Natural killer cell (primary cell): ENCODE measurements around the gene ANKFY1. TPM values are rescaled to one million over a fixed set of nuclear protein-coding genes. Genes with fewer than 3 reads are reported as not detected.

ENCODE experiments used
- ATAC-seq, 3 donors: fragments of 150-1000 bp in 2 of 3; fragments of 200-7000 bp in 1 of 3; cut with Tn5 transposase; 1 replicate in 1 of 3; 2 replicates in 2 of 3; pipeline ENCODE4 v1.10.0; 2021; ENCODE audit warnings: mild to moderate bottlenecking in 2 of 3, moderate library complexity in 2 of 3
- DNase-seq, 2 donors: peaks; one replicate each; pipeline versions ENCODE4 v3.0.0 to v3.0.0-alpha.2; 2013 to 2021; ENCODE audit warnings: mixed read lengths in 1 of 2
- H3K27ac ChIP-seq: one replicate; pipeline ENCODE4 v1.5.1; 2013; ENCODE audit warnings: mild to moderate bottlenecking, low read length
- H3K27me3 ChIP-seq: one replicate; pipeline ENCODE4 v1.6.1; 2013; ENCODE audit warnings: low read length; ENCODE audit not compliant: control insufficient read depth, insufficient read depth
- H3K36me3 ChIP-seq: one replicate; pipeline ENCODE4 v1.6.1; 2013; ENCODE audit warnings: low read length; ENCODE audit not compliant: control insufficient read depth, insufficient read depth
- H3K4me1 ChIP-seq: one replicate; pipeline ENCODE4 v1.6.1; 2013; ENCODE audit warnings: low read length; ENCODE audit not compliant: control insufficient read depth, insufficient read depth
- H3K4me3 ChIP-seq: one replicate; pipeline ENCODE4 v1.5.1; 2013; ENCODE audit warnings: low read length
- H3K9me3 ChIP-seq: one replicate; pipeline ENCODE4 v1.6.1; 2013; ENCODE audit warnings: low read length; ENCODE audit not compliant: control insufficient read depth, insufficient read depth
- H3K27ac Mint-ChIP-seq, 2 donors: one replicate each; pipeline ENCODE4 v1.8.0; 2022; ENCODE audit warnings: mild to moderate bottlenecking in 2 of 2, mixed read lengths in 2 of 2, moderate library complexity in 1 of 2
- H3K27me3 Mint-ChIP-seq, 2 donors: one replicate each; pipeline ENCODE4 v1.8.0; 2022; ENCODE audit warnings: low read depth in 2 of 2, mixed read lengths in 2 of 2
- H3K36me3 Mint-ChIP-seq: one replicate; pipeline ENCODE4 v1.8.0; 2022; ENCODE audit warnings: mixed read lengths
- H3K4me1 Mint-ChIP-seq, 2 donors: one replicate each; pipeline ENCODE4 v1.8.0; 2022; ENCODE audit warnings: mixed read lengths in 2 of 2
- H3K4me3 Mint-ChIP-seq: one replicate; pipeline ENCODE4 v1.8.0; 2022; ENCODE audit warnings: mild to moderate bottlenecking, moderate library complexity, mixed read lengths
- H3K9me3 Mint-ChIP-seq, 2 donors: one replicate each; pipeline ENCODE4 v1.8.0; 2022; ENCODE audit warnings: mixed read lengths in 2 of 2
- WGBS: methylation state at CpG from one replicate; pipeline ENCODE4 v1.1.7; 2013; ENCODE audit warnings: missing lambda C conversion rate; ENCODE audit not compliant: insufficient coverage; 5-methylcytosine and 5-hydroxymethylcytosine counted together
- intact Hi-C: fragments of 100-400 bp; cut with micrococcal nuclease; formaldehyde crosslinking; loops from one replicate; pipeline ENCODE4 v1.14.2; 2022
- total RNA-seq, 4 donors: library from RNA; stranded (reverse); fragments of 120-200 nt in 1 of 4; gene quantifications; one replicate each; pipeline versions ENCODE4 v1.2.3 to v1.2.4, GENCODE V29; 2013 to 2022
- TF ChIP-seq, protein P1 (sequence below): fragments of 200-600 bp; IDR thresholded peaks from one replicate; pipeline ENCODE4 v1.8.0; 2022; ENCODE audit warnings: antibody characterized with exemption

Gene ANKFY1
- total RNA-seq, 3 donors from 2014 or later (not counting 1 experiment from before 2014, with no cell fraction given) = 58.4 to 72.4 (median 68.8) TPM

- Histone ChIP-seq H3K27me3 (no peaks in the 10 kb centered on the region), H3K9me3 (no peaks in the 10 kb centered on the region), H3K36me3 (peaks cover 63% of the 10 kb centered on the region), H3K4me1 (no peaks in the 10 kb centered on the region), H3K27ac (no peak overlapping the region), H3K4me3 (no peak overlapping the region)
- H3K27ac Mint-ChIP-seq = no peak overlapping the region
- H3K36me3 Mint-ChIP-seq = no peaks in the 10 kb centered on the region
- H3K4me3 Mint-ChIP-seq = no peak overlapping the region
- peaks cover 5 to 8% of the 10 kb centered on the region in 2 donors for H3K4me1 Mint-ChIP-seq
- TF ChIP-seq, protein P1, sequence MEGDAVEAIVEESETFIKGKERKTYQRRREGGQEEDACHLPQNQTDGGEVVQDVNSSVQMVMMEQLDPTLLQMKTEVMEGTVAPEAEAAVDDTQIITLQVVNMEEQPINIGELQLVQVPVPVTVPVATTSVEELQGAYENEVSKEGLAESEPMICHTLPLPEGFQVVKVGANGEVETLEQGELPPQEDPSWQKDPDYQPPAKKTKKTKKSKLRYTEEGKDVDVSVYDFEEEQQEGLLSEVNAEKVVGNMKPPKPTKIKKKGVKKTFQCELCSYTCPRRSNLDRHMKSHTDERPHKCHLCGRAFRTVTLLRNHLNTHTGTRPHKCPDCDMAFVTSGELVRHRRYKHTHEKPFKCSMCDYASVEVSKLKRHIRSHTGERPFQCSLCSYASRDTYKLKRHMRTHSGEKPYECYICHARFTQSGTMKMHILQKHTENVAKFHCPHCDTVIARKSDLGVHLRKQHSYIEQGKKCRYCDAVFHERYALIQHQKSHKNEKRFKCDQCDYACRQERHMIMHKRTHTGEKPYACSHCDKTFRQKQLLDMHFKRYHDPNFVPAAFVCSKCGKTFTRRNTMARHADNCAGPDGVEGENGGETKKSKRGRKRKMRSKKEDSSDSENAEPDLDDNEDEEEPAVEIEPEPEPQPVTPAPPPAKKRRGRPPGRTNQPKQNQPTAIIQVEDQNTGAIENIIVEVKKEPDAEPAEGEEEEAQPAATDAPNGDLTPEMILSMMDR = no peak
- no peaks in the 10 kb centered on the region for H3K9me3 Mint-ChIP-seq
- intact Hi-C loops = no loop called here
- no peak for ATAC-seq
- DNase-seq = no peak
- 72% methylated on average over 4 of the region's 4 CpGs for WGBS
- H3K27me3 Mint-ChIP-seq = no peaks in the 10 kb centered on the region
Measured at GRCh38 chr17:4119299-4119698, 144.5 kb downstream of the ANKFY1 start.

GRCh38 chr17:4118015-4118743 lies 145.6 kb downstream of the ANKFY1 start:
- ATAC-seq (no peak), DNase-seq (no peak)
- no peak overlapping the region for H3K4me3 Mint-ChIP-seq
- H3K9me3 Mint-ChIP-seq = no peaks in the 10 kb centered on the region
- Histone ChIP-seq H3K4me3 (no peak overlapping the region), H3K9me3 (no peaks in the 10 kb centered on the region), H3K27ac (no peak overlapping the region), H3K4me1 (no peaks in the 10 kb centered on the region), H3K36me3 (peaks cover 67% of the 10 kb centered on the region), H3K27me3 (no peaks in the 10 kb centered on the region)
- intact Hi-C loops = no loop called here
- peaks cover 5 to 8% of the 10 kb centered on the region in 2 donors for H3K4me1 Mint-ChIP-seq
- H3K27ac Mint-ChIP-seq = no peak overlapping the region
- TF ChIP-seq, protein P1 = no peak
- H3K27me3 Mint-ChIP-seq = no peaks in the 10 kb centered on the region
- peaks cover under 1% of the 10 kb centered on the region for H3K36me3 Mint-ChIP-seq
- WGBS = 94% methylated on average over 8 of the region's 8 CpGs

DNA sequence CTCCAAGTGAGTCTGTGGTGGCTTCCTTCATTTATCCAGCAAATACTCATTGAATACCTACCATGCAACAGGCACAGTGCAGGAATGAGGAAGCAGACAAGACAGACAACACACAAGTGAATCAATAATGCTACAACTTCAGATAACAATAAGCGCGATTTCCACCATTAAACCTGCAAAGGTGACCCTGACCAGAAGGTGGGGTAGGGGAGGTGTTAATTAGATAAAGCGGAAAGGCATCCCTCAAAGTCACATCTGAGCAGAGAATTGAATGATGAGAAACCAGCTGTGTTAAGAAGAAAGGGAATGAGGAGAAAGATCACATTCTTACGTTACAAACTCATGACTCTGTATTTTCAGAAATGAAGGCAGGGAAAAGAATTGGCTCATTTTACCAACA lies 147.3 kb downstream of the ANKFY1 start:
- no peaks in the 10 kb centered on the region for H3K27me3 ChIP-seq
- Mint-ChIP-seq H3K4me3 (no peak overlapping the region), H3K4me1 (peaks cover 5 to 8% of the 10 kb centered on the region in 2 donors), H3K27me3 (no peaks in the 10 kb centered on the region), H3K36me3 (peaks cover 10% of the 10 kb centered on the region), H3K9me3 (no peaks in the 10 kb centered on the region), H3K27ac (peak overlapping the region in 1 of 2 donors; percentile 20)
- no peak for ATAC-seq
- TF ChIP-seq, protein P1 = no peak
- DNase-seq = no peak
- H3K36me3 ChIP-seq = peaks cover 69% of the 10 kb centered on the region
- 100% methylated on average over 1 of the region's 4 CpGs for WGBS
- no peaks in the 10 kb centered on the region for H3K4me1 ChIP-seq
- no peaks in the 10 kb centered on the region for H3K9me3 ChIP-seq
- intact Hi-C loops = no loop called here
- no peak overlapping the region for H3K4me3 ChIP-seq
- H3K27ac ChIP-seq = no peak overlapping the region

Other genes starting within 250 kb of the ANKFY1 start
- 100 to 1,000 TPM; 102 to 126 (median 125) TPM for gene ZZEF1, start 120.9 kb downstream of the ANKFY1 start, total RNA-seq
- 1 to 10 TPM; 5.3 to 7.1 (median 6.4) TPM for gene CYB5D2, start 120.8 kb downstream of the ANKFY1 start, total RNA-seq
- 10 to 100 TPM; 58.2 to 76.4 (median 64.7) TPM for gene UBE2G1, start 102.7 kb upstream of the ANKFY1 start, total RNA-seq
- gene SPNS3, start 170.0 kb upstream of the ANKFY1 start, total RNA-seq = 1 to 10 TPM; 1.2 to 2.1 (median 1.9) TPM
- gene SPNS2, start 234.9 kb upstream of the ANKFY1 start, total RNA-seq = under 1 TPM; 0.28 to 0.93 (median 0.43) TPM